MG63 (cell line): ENCODE results near the gene CDH15. TPM values are rescaled to one million over a fixed set of nuclear protein-coding genes. Genes with fewer than 3 reads are reported as not detected.
"Not testable (repeated sequence)": the region's sequence is repeated elsewhere in the genome, so short reads cannot be mapped to it uniquely, and the experiment has no call there.

Source experiments
- DNase-seq: peaks from one replicate; pipeline ENCODE4 v3.0.0-alpha.2; 2020
- H3K27me3 ChIP-seq: fragments of 250-450 bp; sonication (Bioruptor Pico); 2 replicates; pipeline ENCODE4 v1.5.1; 2020; ENCODE audit warnings: mild to moderate bottlenecking, moderate library complexity
- H3K36me3 ChIP-seq: fragments of 250-450 bp; sonication (Bioruptor Pico); 2 replicates; pipeline ENCODE4 v1.5.1; 2020; ENCODE audit warnings: mild to moderate bottlenecking, moderate library complexity
- H3K4me3 ChIP-seq: fragments of 250-450 bp; sonication (Bioruptor Pico); 2 replicates; pipeline ENCODE4 v1.5.1; 2020; ENCODE audit warnings: mild to moderate bottlenecking, moderate library complexity
- H3K9me3 ChIP-seq: fragments of 250-450 bp; sonication (Bioruptor Pico); 2 replicates; pipeline ENCODE4 v1.5.1; 2020; ENCODE audit warnings: mild to moderate bottlenecking, moderate library complexity
- total RNA-seq: library from RNA; depleted of rRNA; stranded (reverse); fragments of >200 nt; shearing (Covaris generic); gene quantifications from 2 replicates; pipeline ENCODE4 v1.2.3, GENCODE V29; 2014; ENCODE audit warnings: low replicate concordance

CDH15 gene
- total RNA-seq, 1 experiment from 2014 or later: 4.4 TPM

- no peaks in the 10 kb centered on the region for H3K27me3 ChIP-seq
- H3K9me3 ChIP-seq: no peaks in the 10 kb centered on the region
- DNase-seq: no peak
- no peaks in the 10 kb centered on the region for H3K36me3 ChIP-seq
- H3K4me3 ChIP-seq: no peak overlapping the region
Observed at GRCh38 chr16:89163297-89163696, 8.3 kb upstream of the CDH15 start.

DNA sequence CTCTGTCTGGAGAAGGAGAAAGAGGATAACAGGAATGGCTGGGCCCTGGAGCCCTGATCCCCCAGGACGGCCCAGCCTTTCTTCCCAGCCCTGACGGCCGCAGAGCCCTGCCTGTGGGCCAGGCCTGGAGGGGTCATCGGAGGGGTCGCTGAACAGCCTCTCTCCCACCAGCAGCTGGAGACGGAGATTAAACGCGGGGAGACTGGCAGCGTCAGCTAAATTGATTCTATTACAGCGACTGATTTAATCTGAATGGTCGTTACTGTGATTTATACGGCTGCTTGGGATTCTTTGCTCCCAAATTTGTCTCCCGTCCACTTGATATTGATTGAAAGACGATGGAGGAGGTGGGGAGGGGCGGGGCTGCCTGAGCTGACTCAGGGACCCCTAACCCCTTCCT lies 7.1 kb upstream of the CDH15 start:
- no peaks in the 10 kb centered on the region for H3K9me3 ChIP-seq
- H3K27me3 ChIP-seq: no peaks in the 10 kb centered on the region
- no peaks in the 10 kb centered on the region for H3K36me3 ChIP-seq
- DNase-seq: no peak
- H3K4me3 ChIP-seq: no peak overlapping the region

- no peaks in the 10 kb centered on the region for H3K9me3 ChIP-seq
- no peaks in the 10 kb centered on the region for H3K27me3 ChIP-seq
- no peaks in the 10 kb centered on the region for H3K36me3 ChIP-seq
- DNase-seq: no peak
- H3K4me3 ChIP-seq: no peak overlapping the region
Observed at GRCh38 chr16:89164847-89165680, 6.5 kb upstream of the CDH15 start.

GRCh38 chr16:89165681-89165979 lies 5.9 kb upstream of the CDH15 start:
- not testable (repeated sequence) for H3K27me3 ChIP-seq, H3K9me3 ChIP-seq, DNase-seq, H3K4me3 ChIP-seq, H3K36me3 ChIP-seq

DNA sequence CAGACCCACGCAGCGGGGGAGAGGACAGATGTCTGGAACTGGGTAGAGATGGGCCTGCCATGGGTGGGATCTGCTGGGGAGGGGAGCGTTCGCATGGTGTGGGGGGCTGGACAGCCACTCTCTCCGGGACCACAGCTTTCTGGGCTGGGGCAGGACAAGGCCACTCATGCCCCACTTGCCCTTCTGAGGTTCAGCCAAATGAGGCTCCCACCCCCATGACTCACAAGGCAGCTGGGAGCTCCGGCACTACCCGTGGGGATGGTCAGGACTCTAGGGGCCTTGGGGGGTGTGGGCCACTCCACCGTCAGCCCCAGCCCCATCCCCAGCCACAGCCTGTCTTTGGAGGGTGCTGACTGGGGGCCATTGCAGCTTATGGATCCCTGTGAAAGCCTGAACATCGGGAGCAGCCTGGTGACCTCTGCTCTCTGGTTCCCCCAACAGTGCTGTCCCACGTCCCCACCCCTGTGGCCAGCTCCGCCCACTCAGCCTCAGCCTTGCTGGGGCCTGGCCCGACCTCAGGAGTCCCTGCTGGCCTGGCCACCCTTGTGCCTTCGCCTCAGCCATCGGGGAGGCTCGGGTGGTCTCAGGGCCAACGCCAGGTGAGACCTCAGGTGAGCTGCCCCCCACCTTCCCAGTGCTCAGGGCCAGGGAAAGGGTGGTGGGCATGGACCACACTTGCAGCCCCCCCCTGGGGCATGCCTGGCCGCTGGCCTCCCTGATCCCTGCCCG lies 4.7 kb upstream of the CDH15 start:
- Histone ChIP-seq H3K36me3 (no peaks in the 10 kb centered on the region), H3K4me3 (no peak overlapping the region), H3K9me3 (no peaks in the 10 kb centered on the region), H3K27me3 (no peaks in the 10 kb centered on the region)
- DNase-seq: no peak

- Histone ChIP-seq H3K4me3 (no peak overlapping the region), H3K36me3 (no peaks in the 10 kb centered on the region), H3K27me3 (no peaks in the 10 kb centered on the region), H3K9me3 (no peaks in the 10 kb centered on the region)
- DNase-seq: peak; percentile 55
Observed at GRCh38 chr16:89167425-89167941, 4.1 kb upstream of the CDH15 start.

- Histone ChIP-seq H3K4me3 (no peak overlapping the region), H3K36me3 (no peaks in the 10 kb centered on the region), H3K9me3 (no peaks in the 10 kb centered on the region), H3K27me3 (no peaks in the 10 kb centered on the region)
- DNase-seq: no peak
Observed at GRCh38 chr16:89168381-89169189, 3.0 kb upstream of the CDH15 start.

- no peak for DNase-seq
- Histone ChIP-seq H3K36me3 (no peaks in the 10 kb centered on the region), H3K4me3 (no peak overlapping the region), H3K9me3 (no peaks in the 10 kb centered on the region), H3K27me3 (no peaks in the 10 kb centered on the region)
Observed at GRCh38 chr16:89169778-89170177, 1.8 kb upstream of the CDH15 start.

DNA sequence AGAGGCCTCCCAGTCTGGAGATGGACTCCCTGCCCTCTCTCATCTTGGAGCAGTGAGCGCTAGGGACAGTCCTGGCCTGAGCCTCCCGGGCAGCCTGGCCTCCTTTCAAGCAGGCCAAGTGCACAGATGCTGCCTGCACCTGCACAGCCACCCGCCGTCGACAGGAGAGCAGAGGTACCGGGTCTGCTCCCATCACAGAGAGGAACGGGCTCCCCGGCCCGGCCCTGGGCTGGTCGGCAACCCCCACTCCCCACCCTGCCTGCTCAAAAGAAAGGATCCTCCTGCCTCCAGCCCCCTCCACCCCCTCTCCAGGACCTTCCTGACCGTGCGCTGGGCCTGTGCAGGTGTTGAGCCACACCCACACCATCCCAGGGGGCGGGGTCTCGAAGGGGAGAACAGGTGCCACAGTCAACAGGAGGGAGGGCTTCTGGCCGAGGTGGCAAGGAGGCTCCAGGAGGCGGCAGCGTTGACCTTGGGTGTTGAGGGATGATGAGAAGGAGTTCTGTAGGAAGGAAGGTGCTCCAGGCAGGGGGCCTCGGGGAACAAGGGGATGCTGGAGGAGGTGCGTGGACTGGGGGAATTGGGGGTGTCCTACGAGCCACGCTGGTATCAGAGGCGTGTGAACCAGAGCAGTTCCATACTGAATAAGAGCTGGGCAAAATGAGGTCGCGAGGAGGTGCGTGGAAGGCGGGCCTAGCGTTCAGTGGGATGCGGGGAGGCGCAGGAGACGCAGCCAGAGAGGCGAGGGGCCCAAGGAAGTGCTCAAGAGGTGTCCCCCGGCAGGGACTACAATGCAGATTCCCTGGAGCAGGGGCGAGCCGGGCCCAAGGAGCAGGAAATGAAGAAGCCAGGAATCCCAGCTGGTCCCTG lies 967 bp upstream of the CDH15 start:
- no peaks in the 10 kb centered on the region for H3K27me3 ChIP-seq
- no peaks in the 10 kb centered on the region for H3K36me3 ChIP-seq
- no peaks in the 10 kb centered on the region for H3K9me3 ChIP-seq
- H3K4me3 ChIP-seq: no peak overlapping the region
- no peak for DNase-seq

DNA sequence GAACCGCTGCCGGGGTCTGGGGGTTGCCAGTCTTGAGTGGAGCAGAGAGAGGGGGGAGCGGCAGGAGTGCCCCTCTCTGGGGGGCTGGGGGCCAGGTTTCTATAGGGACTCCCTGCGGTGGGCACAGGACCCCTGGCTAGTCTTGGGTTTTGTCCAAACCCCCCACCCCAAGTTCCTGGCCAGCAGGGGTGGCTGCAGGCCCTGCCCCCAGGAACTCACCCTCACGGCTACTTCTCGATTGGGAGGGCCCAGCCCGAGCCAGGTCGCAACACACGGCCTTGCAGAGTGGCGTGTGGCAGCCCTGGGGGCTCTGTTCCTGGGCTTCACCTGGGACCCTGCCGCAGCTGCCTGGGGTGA lies 601 bp downstream of the CDH15 start:
- Histone ChIP-seq H3K9me3 (no peaks in the 10 kb centered on the region), H3K27me3 (no peaks in the 10 kb centered on the region), H3K36me3 (no peaks in the 10 kb centered on the region), H3K4me3 (no peak overlapping the region)
- DNase-seq: no peak

DNA sequence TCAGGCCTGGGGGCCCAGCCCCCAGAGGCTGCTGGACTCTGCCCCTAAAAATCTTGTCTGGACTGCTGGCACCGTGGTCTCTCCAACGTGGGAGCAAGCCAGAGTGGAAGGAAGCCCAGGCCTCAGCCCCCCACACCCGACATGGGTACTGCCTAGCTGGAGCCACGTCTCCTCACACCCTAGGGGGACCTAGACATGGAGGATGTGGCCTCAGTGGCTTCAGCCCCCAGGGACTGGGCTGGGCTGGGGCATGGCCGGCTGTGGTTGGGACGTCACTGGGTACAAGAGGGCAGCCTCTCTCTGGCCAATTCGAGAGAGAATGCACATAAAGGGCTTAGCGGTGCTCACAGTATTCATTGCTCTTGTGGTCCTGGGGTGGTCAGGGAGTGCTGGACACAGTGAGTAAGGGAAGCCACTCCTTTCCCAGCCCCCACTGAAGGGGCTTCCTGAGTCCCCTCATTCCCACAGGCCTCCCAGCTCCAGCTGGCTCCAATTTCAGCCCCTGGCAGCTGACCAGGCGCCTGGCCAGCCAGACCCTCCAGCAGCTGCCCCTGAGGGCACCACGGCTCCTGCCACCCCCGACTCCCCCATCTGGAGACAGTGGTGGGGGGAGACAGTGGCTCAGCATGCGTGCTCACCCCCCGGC lies 1.1 kb downstream of the CDH15 start:
- no peak overlapping the region for H3K4me3 ChIP-seq
- no peaks in the 10 kb centered on the region for H3K9me3 ChIP-seq
- DNase-seq: no peak
- H3K27me3 ChIP-seq: no peaks in the 10 kb centered on the region
- H3K36me3 ChIP-seq: no peaks in the 10 kb centered on the region

- Histone ChIP-seq H3K27me3 (no peaks in the 10 kb centered on the region), H3K4me3 (no peak overlapping the region), H3K9me3 (no peaks in the 10 kb centered on the region), H3K36me3 (no peaks in the 10 kb centered on the region)
- no peak for DNase-seq
Observed at GRCh38 chr16:89173174-89173921, 1.8 kb downstream of the CDH15 start.

GRCh38 chr16:89174055-89174827 lies 2.7 kb downstream of the CDH15 start:
- DNase-seq: no peak
- Histone ChIP-seq H3K4me3 (no peak overlapping the region), H3K27me3 (no peaks in the 10 kb centered on the region), H3K9me3 (no peaks in the 10 kb centered on the region), H3K36me3 (no peaks in the 10 kb centered on the region)

- peak; percentile 82 for DNase-seq
- H3K36me3 ChIP-seq: no peaks in the 10 kb centered on the region
- no peak overlapping the region for H3K4me3 ChIP-seq
- no peaks in the 10 kb centered on the region for H3K27me3 ChIP-seq
- H3K9me3 ChIP-seq: no peaks in the 10 kb centered on the region
Observed at GRCh38 chr16:89174877-89175276, 3.3 kb downstream of the CDH15 start.
